Activated naive CD8-positive, alpha-beta T cell treated with anti-CD3 and anti-CD28 coated beads, Interleukin-2, amount 50 U/mL, for 24 hours (primary cell): ENCODE data around the gene TAS1R2.

Experiments
- ATAC-seq: fragments of 150-1000 bp; cut with Tn5 transposase; one replicate; pipeline ENCODE4 v1.10.0; 2021
- DNase-seq: peaks from one replicate; pipeline ENCODE4 v3.0.0; 2021
- H3K27ac Mint-ChIP-seq: one replicate; pipeline ENCODE4 v1.8.0; 2021; ENCODE audit warnings: mild to moderate bottlenecking, mixed read lengths
- H3K27me3 Mint-ChIP-seq: one replicate; pipeline ENCODE4 v1.8.0; 2021; ENCODE audit warnings: mixed read lengths
- H3K36me3 Mint-ChIP-seq: one replicate; pipeline ENCODE4 v1.8.0; 2021; ENCODE audit warnings: low read depth, mixed read lengths
- H3K4me1 Mint-ChIP-seq: one replicate; pipeline ENCODE4 v1.8.0; 2021; ENCODE audit warnings: mixed read lengths
- H3K4me3 Mint-ChIP-seq: one replicate; pipeline ENCODE4 v1.8.0; 2021; ENCODE audit warnings: mild to moderate bottlenecking, moderate library complexity, mixed read lengths
- H3K9me3 Mint-ChIP-seq: one replicate; pipeline ENCODE4 v1.8.0; 2021; ENCODE audit warnings: mixed read lengths

Gene TAS1R2

DNA sequence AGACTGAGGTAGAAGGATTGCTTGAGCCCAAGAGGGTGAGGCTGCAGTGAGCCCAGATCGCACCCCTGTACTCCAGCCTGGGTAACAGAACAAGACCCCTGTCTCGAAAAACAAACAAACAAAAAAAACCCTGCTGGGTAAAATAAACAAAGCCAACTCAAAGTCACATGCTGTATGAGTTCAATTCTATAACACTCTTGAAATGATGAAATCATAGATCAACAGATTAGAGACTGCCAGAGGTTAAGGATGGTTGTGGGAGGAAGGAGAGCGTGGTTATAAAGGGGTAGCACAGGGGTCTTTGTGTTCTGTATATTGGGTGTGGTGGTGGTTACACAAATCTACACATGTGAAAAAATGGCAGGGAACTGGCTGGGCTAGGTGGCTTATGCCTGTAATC, 62.5 kb downstream of the TAS1R2 start:
- ATAC-seq (no peak), DNase-seq (no peak)
- no peaks in the 10 kb centered on the region for H3K4me1 Mint-ChIP-seq

DNA sequence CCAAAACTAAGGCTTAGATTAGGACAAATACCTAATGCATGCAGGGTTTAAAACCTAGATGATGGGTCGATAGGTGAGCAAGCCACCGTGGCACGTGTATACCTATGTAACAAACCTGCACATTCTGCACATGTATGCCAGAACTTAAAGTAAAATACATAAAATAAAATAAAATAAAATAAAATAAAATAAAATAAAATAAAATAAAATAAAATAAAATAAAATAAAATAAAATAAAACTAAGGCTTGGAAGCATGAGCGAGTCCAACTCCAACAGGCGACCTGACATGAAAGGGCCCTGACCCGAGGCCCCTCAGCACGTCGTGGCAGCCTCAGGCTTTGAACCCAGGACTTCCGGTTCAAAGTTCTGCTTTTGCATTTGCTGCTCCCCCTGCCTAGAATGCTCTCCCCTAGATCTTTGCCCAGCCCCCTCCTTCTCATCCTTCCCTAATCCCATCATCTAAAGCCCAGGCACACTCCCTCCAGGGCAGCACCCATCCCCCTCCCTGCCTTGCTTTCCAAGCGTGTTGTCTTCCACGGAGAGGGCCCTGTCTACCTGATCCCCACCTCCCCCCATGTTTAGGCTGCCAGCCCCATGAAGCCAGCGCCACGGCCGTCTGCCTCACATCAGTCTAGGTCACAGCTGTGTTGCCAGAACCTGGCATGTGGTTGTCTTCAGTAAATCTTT, 64.3 kb downstream of the TAS1R2 start:
- no peak for DNase-seq
- peaks cover 4% of the 10 kb centered on the region for H3K9me3 Mint-ChIP-seq
- H3K36me3 Mint-ChIP-seq = no peaks in the 10 kb centered on the region
- H3K4me3 Mint-ChIP-seq = no peak overlapping the region
- no peak overlapping the region for H3K27ac Mint-ChIP-seq
- ATAC-seq = no peak
- no peaks in the 10 kb centered on the region for H3K4me1 Mint-ChIP-seq
- H3K27me3 Mint-ChIP-seq = peaks cover 16% of the 10 kb centered on the region

More for the DNA sequence above, 62.5 kb downstream of the TAS1R2 start:
- peaks cover 10% of the 10 kb centered on the region for H3K27me3 Mint-ChIP-seq
- no peak overlapping the region for H3K4me3 Mint-ChIP-seq
- H3K9me3 Mint-ChIP-seq = peaks cover 3% of the 10 kb centered on the region
- no peak overlapping the region for H3K27ac Mint-ChIP-seq
- H3K36me3 Mint-ChIP-seq = no peaks in the 10 kb centered on the region

DNA sequence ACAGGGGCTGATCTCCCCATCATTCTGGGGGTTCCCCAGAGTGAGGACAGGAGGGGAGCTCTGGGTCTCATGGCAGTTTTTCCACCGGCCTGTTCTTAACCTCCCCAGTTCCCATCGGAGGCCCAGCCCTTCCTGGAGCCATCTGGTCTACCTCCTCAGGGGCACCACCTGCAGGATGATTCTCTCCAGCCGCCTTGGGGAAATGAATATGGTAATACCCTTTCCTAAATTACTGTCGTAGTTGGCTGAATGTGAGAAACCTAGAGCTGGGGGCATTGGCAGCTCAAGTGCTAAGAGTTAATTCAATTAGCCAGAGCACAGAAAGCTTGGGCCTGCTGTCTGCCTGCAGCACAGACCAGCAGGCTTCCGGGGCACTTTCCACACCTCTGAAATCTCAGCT, 64.9 kb downstream of the TAS1R2 start:
- Mint-ChIP-seq H3K27ac (no peak overlapping the region), H3K27me3 (peaks cover 18% of the 10 kb centered on the region), H3K4me3 (no peak overlapping the region), H3K9me3 (peaks cover 4% of the 10 kb centered on the region), H3K36me3 (no peaks in the 10 kb centered on the region), H3K4me1 (no peaks in the 10 kb centered on the region)
- DNase-seq (no peak), ATAC-seq (no peak)

DNA sequence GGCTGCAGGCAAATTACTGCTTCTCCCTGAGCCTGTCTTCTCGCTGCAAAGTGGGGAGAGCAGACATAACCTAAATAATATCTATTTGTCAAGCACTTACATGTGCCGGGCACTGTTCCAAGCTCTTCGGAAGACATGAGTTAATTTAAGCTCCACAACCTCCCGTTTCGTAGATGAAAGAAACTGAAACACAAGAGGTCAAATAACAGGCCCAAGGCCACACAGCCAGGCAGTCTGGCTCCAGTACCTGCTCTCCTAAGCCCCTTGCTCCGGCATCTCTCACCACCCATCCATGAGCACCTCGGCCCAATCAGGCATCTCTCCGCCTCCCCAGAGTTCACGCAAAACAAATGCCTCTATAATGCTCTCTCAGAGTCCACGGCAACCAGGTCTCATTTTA, 65.4 kb downstream of the TAS1R2 start:
- Mint-ChIP-seq H3K27ac (no peak overlapping the region), H3K4me1 (no peaks in the 10 kb centered on the region), H3K9me3 (peaks cover 4% of the 10 kb centered on the region), H3K36me3 (no peaks in the 10 kb centered on the region), H3K27me3 (peaks cover 18% of the 10 kb centered on the region), H3K4me3 (no peak overlapping the region)
- no peak for DNase-seq
- no peak for ATAC-seq

DNA sequence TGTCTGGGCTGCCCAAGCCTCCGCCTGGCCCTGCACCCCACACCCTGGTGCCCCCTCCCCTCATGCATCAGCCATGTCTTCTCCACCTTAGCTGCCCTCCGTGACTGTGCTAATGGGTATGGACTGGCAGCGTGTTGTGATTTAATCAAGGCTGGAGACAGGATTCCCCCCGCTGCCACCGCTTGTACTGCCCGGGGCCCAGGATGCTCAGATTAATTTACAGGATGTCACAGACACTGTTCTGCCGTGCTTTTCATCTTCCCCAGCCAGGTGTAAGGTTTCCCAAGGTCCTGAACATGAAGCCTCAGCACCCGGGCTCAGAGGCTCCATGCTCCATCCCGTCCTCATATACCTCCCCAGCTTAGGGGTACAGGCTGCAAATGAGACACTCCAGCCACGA, 66.3 kb downstream of the TAS1R2 start:
- no peak for ATAC-seq
- H3K4me1 Mint-ChIP-seq = no peaks in the 10 kb centered on the region
- H3K4me3 Mint-ChIP-seq = no peak overlapping the region
- no peaks in the 10 kb centered on the region for H3K36me3 Mint-ChIP-seq
- peaks cover 4% of the 10 kb centered on the region for H3K9me3 Mint-ChIP-seq
- peaks cover 20% of the 10 kb centered on the region for H3K27me3 Mint-ChIP-seq
- DNase-seq = no peak
- H3K27ac Mint-ChIP-seq = no peak overlapping the region

DNA sequence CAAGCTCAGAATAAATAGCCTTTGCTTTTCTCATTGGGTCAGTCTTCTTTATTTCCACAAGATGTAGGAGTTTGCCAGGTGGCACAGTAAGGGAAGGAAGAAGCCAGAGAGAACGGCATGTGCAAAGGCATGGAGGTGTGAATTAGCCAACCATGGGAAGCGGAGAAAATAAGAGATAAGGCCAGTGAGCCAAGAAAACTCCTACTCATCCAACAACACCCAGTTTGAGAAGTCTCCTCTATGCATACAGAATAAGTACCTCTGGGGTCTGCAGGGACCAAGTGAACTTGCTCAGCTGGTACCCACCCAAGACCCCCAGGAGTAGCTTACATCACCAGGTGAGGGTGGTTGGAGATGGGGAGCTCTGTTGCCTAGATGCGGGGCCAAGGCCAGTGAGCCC, 66.7 kb downstream of the TAS1R2 start:
- H3K27ac Mint-ChIP-seq = no peak overlapping the region
- no peaks in the 10 kb centered on the region for H3K4me1 Mint-ChIP-seq
- H3K36me3 Mint-ChIP-seq = no peaks in the 10 kb centered on the region
- ATAC-seq (no peak), DNase-seq (no peak)
- peaks cover 4% of the 10 kb centered on the region for H3K9me3 Mint-ChIP-seq
- peaks cover 20% of the 10 kb centered on the region for H3K27me3 Mint-ChIP-seq
- H3K4me3 Mint-ChIP-seq = no peak overlapping the region
